A673 (cell line): ENCODE data around the gene ADNP. TPM values are rescaled to one million over a fixed set of nuclear protein-coding genes. Genes with fewer than 3 reads are reported as not detected.

Experiments used
- BruUV-seq: library from RNA; stranded (reverse); fragments of 400-500 nt; replicated peaks from 2 replicates; lab custom pipeline; 2021; lab: Mats Ljungman, UMichigan
- CTCF ChIA-PET: fragments of 300-600 bp; sonication (Branson Sonifier 250); formaldehyde crosslinking; loops from one replicate; lab custom pipeline; 2022; ENCODE audit warnings: antibody characterized with exemption; lab: Charles Lee
- POLR2A ChIA-PET: fragments of 300-600 bp; sonication (Branson Sonifier 250); formaldehyde crosslinking; loops from one replicate; lab custom pipeline; 2022; ENCODE audit warnings: antibody characterized with exemption; ENCODE audit not compliant: low non-redundant PET; lab: Charles Lee
- DNase-seq: peaks from one replicate; pipeline ENCODE4 v3.0.0-alpha.2; 2015; ENCODE audit warnings: low spot score
- H3K27ac ChIP-seq: fragments of 200-600 bp; sonication (generic); 2 replicates; pipeline ENCODE4 v1.5.1; 2016; ENCODE audit warnings: mixed run types, low read depth, mild to moderate bottlenecking, mixed read lengths, antibody characterized with exemption, low read length; ENCODE audit not compliant: poor library complexity, severe bottlenecking
- H3K27me3 ChIP-seq: fragments of 200-600 bp; sonication (generic); replicated peaks from 2 replicates; pipeline ENCODE4 v1.6.1; 2017; ENCODE audit warnings: mixed run types, low read depth, mild to moderate bottlenecking, mixed read lengths, antibody characterized with exemption, low read length; ENCODE audit not compliant: insufficient read depth, poor library complexity
- H3K36me3 ChIP-seq: fragments of 200-600 bp; sonication (generic); 2 replicates; pipeline ENCODE4 v1.6.1; 2016; ENCODE audit warnings: mixed run types, mild to moderate bottlenecking, mixed read lengths, antibody characterized with exemption, low read length; ENCODE audit not compliant: insufficient read depth, poor library complexity, severe bottlenecking
- H3K4me1 ChIP-seq: fragments of 200-600 bp; sonication (generic); 2 replicates; pipeline ENCODE4 v1.6.1; 2017; ENCODE audit warnings: mixed run types, mild to moderate bottlenecking, mixed read lengths, antibody characterized with exemption, low read length; ENCODE audit not compliant: insufficient read depth, poor library complexity, severe bottlenecking
- H3K4me3 ChIP-seq: fragments of 200-600 bp; sonication (generic); 2 replicates; pipeline ENCODE4 v1.5.1; 2016; ENCODE audit warnings: low read depth, mixed run types, mild to moderate bottlenecking, mixed read lengths, low read length; ENCODE audit not compliant: poor library complexity, severe bottlenecking
- H3K9me3 ChIP-seq: fragments of 200-600 bp; sonication (generic); 2 replicates; pipeline ENCODE4 v1.6.1; 2016; ENCODE audit warnings: mixed run types, low read depth, mild to moderate bottlenecking, mixed read lengths, antibody characterized with exemption, low read length; ENCODE audit not compliant: poor library complexity, severe bottlenecking
- CTCF ChIP-seq: fragments of 300-800, 200-600 bp; sonication (generic); conservative IDR thresholded peaks from 2 replicates; pipeline ENCODE4 v1.5.1; 2017; ENCODE audit warnings: low read depth, mild to moderate bottlenecking, antibody characterized with exemption, low read length, moderate library complexity, mixed read lengths
- EZH2 ChIP-seq: fragments of 200-600 bp; sonication (generic); IDR thresholded peaks from 2 replicates; pipeline ENCODE4 v1.6.1; 2017; ENCODE audit warnings: borderline replicate concordance, low read depth, mild to moderate bottlenecking, mixed read lengths, antibody characterized with exemption, low read length; ENCODE audit not compliant: poor library complexity, severe bottlenecking
- intact Hi-C: fragments of 100-400 bp; cut with micrococcal nuclease; formaldehyde crosslinking; loops from one replicate; pipeline ENCODE4 v1.10.0; 2022; ENCODE audit not compliant: unreplicated experiment
- total RNA-seq: library from RNA; stranded (reverse); gene quantifications from 2 replicates; pipeline ENCODE4 v1.2.3, GENCODE V29; 2021

ADNP gene
- total RNA-seq, 1 experiment from 2014 or later = 108 TPM

GRCh38 chr20:50842821-50843220 lies 88.4 kb downstream of the ADNP start:
- no peaks in the 10 kb centered on the region for H3K9me3 ChIP-seq
- intact Hi-C loops = no loop called here
- TF ChIP-seq EZH2 = no peak
- no peak for TF ChIP-seq CTCF
- no peaks in the 10 kb centered on the region for H3K4me1 ChIP-seq
- BruUV-seq = no TSS peak
- ChIA-PET POLR2A (no interaction called here), CTCF (interaction anchor here (0.6 kb wide), 1 partner anchor 1666 kb away, joined by 8 read pairs; no protein-coding TSS in a partner anchor)
- no peak overlapping the region for H3K27ac ChIP-seq
- H3K36me3 ChIP-seq = no peaks in the 10 kb centered on the region
- DNase-seq = no peak
- no peaks in the 10 kb centered on the region for H3K27me3 ChIP-seq
- H3K4me3 ChIP-seq = no peak overlapping the region

Other genes starting within 250 kb of the ADNP start
- gene RIPOR3, start 239.9 kb downstream of the ADNP start, total RNA-seq = 19.1 and 21.6 TPM in 2 replicates
- 24.7 and 28.1 TPM in 2 replicates for gene PARD6B, start 199.9 kb downstream of the ADNP start, total RNA-seq
- gene BCAS4, start 136.4 kb downstream of the ADNP start, total RNA-seq = 28.4 and 35.2 TPM in 2 replicates
- 62.5 and 65.5 TPM in 2 replicates for gene DPM1, start 27.1 kb upstream of the ADNP start, total RNA-seq
- gene MOCS3, start 27.4 kb upstream of the ADNP start, total RNA-seq = 5.3 and 5.9 TPM in 2 replicates
- gene KCNG1, start 91.7 kb upstream of the ADNP start, total RNA-seq = 19.6 and 22.7 TPM in 2 replicates